ENCODE measurements around the gene EPHB2. TPM values are rescaled to one million over a fixed set of nuclear protein-coding genes. Genes with fewer than 3 reads are reported as not detected.
"Not testable (repeated sequence)": the region's sequence is repeated elsewhere in the genome, so short reads cannot be mapped to it uniquely, and the experiment has no call there.

EPHB2 gene
- total and polyA plus RNA-seq, 2 experiments from 2014 or later = 1.0 to 5.1 TPM

- Histone ChIP-seq H3K36me3 (ENCODE audit: low read depth) (no peaks in the 10 kb centered on the region), H3K27ac (no peak overlapping the region), H3K27me3 (replicated peaks; ENCODE audit: insufficient read depth) (peaks cover 42% of the 10 kb centered on the region), H3K4me3 (no peak overlapping the region), H4K20me1 (ENCODE audit: insufficient read depth) (no peaks in the 10 kb centered on the region), H3K4me2 (ENCODE audit: unreplicated experiment) (no peak overlapping the region), H3K4me1 (ENCODE audit: insufficient read depth) (no peaks in the 10 kb centered on the region), H3K9me3 (ENCODE audit: low read depth) (no peaks in the 10 kb centered on the region), H3K79me2 (ENCODE audit: insufficient read depth) (no peaks in the 10 kb centered on the region), H2AFZ (no peak overlapping the region), H3K9ac (no peak overlapping the region), H3K9me2 (ENCODE audit: insufficient read depth) (no peaks in the 10 kb centered on the region), H3F3A (ENCODE audit: insufficient read depth) (peaks cover under 1% of the 10 kb centered on the region; the same call in 1 of the 2 replicates)
- WGBS, 2 experiments (ENCODE audit: low coverage in 1 of 2, low lambda C conversion rate in 2 of 2, missing lambda C conversion rate in 2 of 2) = 3 to 9% methylated on average over 16 to 17 of the region's 17 CpGs
- in situ Hi-C loops (cut with MboI) = no loop called here
- peak; percentile 80 for DNase-seq
- TF ChIP-seq EZH2phosphoT487 (IDR thresholded peaks at IDR 0.05; ENCODE audit: insufficient read depth, low read depth) (no peak), EZH2 (IDR thresholded peaks at IDR 0.05; ENCODE audit: insufficient read depth, poor library complexity, severe bottlenecking) (no peak)
Measured at GRCh38 chr1:22673486-22674409, 36.9 kb upstream of the EPHB2 start.

- Histone ChIP-seq H3K4me3 (no peak overlapping the region), H3K27ac (no peak overlapping the region), H3K27me3 (replicated peaks; ENCODE audit: insufficient read depth) (peaks cover 42% of the 10 kb centered on the region), H4K20me1 (ENCODE audit: insufficient read depth) (no peaks in the 10 kb centered on the region), H2AFZ (no peak overlapping the region), H3K79me2 (ENCODE audit: insufficient read depth) (no peaks in the 10 kb centered on the region), H3K4me1 (ENCODE audit: insufficient read depth) (no peaks in the 10 kb centered on the region), H3K36me3 (ENCODE audit: low read depth) (no peaks in the 10 kb centered on the region), H3K4me2 (ENCODE audit: unreplicated experiment) (no peak overlapping the region), H3K9ac (no peak overlapping the region), H3F3A (ENCODE audit: insufficient read depth) (peaks cover 4% of the 10 kb centered on the region; the same call in 1 of the 2 replicates), H3K9me2 (ENCODE audit: insufficient read depth) (no peaks in the 10 kb centered on the region), H3K9me3 (ENCODE audit: low read depth) (no peaks in the 10 kb centered on the region)
- TF ChIP-seq EZH2 (IDR thresholded peaks at IDR 0.05; ENCODE audit: insufficient read depth, poor library complexity, severe bottlenecking) (no peak), EZH2phosphoT487 (IDR thresholded peaks at IDR 0.05; ENCODE audit: insufficient read depth, low read depth) (no peak)
- DNase-seq = no peak
- in situ Hi-C loops (cut with MboI) = no loop called here
- 7 to 17% methylated on average over 1 of the region's 1 CpG for WGBS, 2 experiments (ENCODE audit: low coverage in 1 of 2, low lambda C conversion rate in 2 of 2, missing lambda C conversion rate in 2 of 2)
Measured at GRCh38 chr1:22674410-22674749, 36.3 kb upstream of the EPHB2 start.

GRCh38 chr1:22676151-22676550 lies 34.5 kb upstream of the EPHB2 start:
- in situ Hi-C loops (cut with MboI); H3F3A ChIP-seq (ENCODE audit: insufficient read depth); H3K9me3 ChIP-seq (ENCODE audit: low read depth); H2AFZ ChIP-seq; H4K20me1 ChIP-seq (ENCODE audit: insufficient read depth); H3K79me2 ChIP-seq (ENCODE audit: insufficient read depth); DNase-seq; H3K36me3 ChIP-seq (ENCODE audit: low read depth); H3K9ac ChIP-seq; H3K9me2 ChIP-seq (ENCODE audit: insufficient read depth); H3K4me2 ChIP-seq (ENCODE audit: unreplicated experiment); H3K4me1 ChIP-seq (ENCODE audit: insufficient read depth); H3K27ac ChIP-seq; H3K4me3 ChIP-seq: not testable (repeated sequence)
- H3K27me3 ChIP-seq (replicated peaks; ENCODE audit: insufficient read depth) = peaks cover 25% of the 10 kb centered on the region
- 91 to 94% methylated on average over 15 of the region's 15 CpGs for WGBS, 2 experiments (ENCODE audit: low coverage in 1 of 2, low lambda C conversion rate in 2 of 2, missing lambda C conversion rate in 2 of 2)

- H3K4me1 ChIP-seq (ENCODE audit: insufficient read depth) = no peaks in the 10 kb centered on the region
- H3K27me3 ChIP-seq (replicated peaks; ENCODE audit: insufficient read depth) = peaks cover 16% of the 10 kb centered on the region
- no peak overlapping the region for H2AFZ ChIP-seq
- H3K9me3 ChIP-seq (ENCODE audit: low read depth) = no peaks in the 10 kb centered on the region
- no peaks in the 10 kb centered on the region for H3K9me2 ChIP-seq (ENCODE audit: insufficient read depth)
- H3K27ac ChIP-seq = no peak overlapping the region
- TF ChIP-seq EZH2phosphoT487 (IDR thresholded peaks at IDR 0.05; ENCODE audit: insufficient read depth, low read depth) (no peak), EZH2 (IDR thresholded peaks at IDR 0.05; ENCODE audit: insufficient read depth, poor library complexity, severe bottlenecking) (no peak)
- 81 to 90% methylated on average over 32 to 37 of the region's 37 CpGs for WGBS, 2 experiments (ENCODE audit: low coverage in 1 of 2, low lambda C conversion rate in 2 of 2, missing lambda C conversion rate in 2 of 2)
- H3K79me2 ChIP-seq (ENCODE audit: insufficient read depth) = no peaks in the 10 kb centered on the region
- no peaks in the 10 kb centered on the region for H3K36me3 ChIP-seq (ENCODE audit: low read depth)
- peaks cover 4% of the 10 kb centered on the region; the same call in 1 of the 2 replicates for H3F3A ChIP-seq (ENCODE audit: insufficient read depth)
- in situ Hi-C loops (cut with MboI) = no loop called here
- H3K4me2 ChIP-seq (ENCODE audit: unreplicated experiment) = no peak overlapping the region
- H3K9ac ChIP-seq = no peak overlapping the region
- H3K4me3 ChIP-seq = no peak overlapping the region
- no peaks in the 10 kb centered on the region for H4K20me1 ChIP-seq (ENCODE audit: insufficient read depth)
- DNase-seq = no peak
Measured at GRCh38 chr1:22676916-22677583, 33.6 kb upstream of the EPHB2 start.

Data from GM23248 (cell line).